Suppressor macrophage treated with lipopolysaccharide for 1 hour (primary cell): ENCODE measurements around the gene DLGAP5.

Experiments used
- DNase-seq, 3 donors: peaks; one replicate each; pipeline ENCODE4 v3.0.0-alpha.2; 2020 to 2022

DLGAP5 gene

DNA sequence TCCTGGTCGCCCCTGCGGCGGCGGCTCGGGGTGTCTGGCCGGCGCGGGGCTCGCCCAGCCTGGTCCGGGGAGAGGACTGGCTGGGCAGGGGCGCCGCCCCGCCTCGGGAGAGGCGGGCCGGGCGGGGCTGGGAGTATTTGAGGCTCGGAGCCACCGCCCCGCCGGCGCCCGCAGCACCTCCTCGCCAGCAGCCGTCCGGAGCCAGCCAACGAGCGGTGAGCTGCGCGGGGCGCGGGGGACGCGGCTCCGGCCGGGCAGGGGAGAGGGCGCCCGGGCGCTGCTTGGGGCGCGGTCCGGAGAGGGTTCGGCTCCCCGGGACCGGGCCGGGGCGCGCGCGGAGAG, 62.3 kb downstream of the DLGAP5 start, which contains the start of gene LGALS3:
TSS of gene LGALS3 (plus strand) at position 167 of the 342 bp plus-strand sequence. CDS start 8,122 bp downstream, outside the sequence.
- DNase-seq = peak; percentile 90 to 97 (median 93)

DNA sequence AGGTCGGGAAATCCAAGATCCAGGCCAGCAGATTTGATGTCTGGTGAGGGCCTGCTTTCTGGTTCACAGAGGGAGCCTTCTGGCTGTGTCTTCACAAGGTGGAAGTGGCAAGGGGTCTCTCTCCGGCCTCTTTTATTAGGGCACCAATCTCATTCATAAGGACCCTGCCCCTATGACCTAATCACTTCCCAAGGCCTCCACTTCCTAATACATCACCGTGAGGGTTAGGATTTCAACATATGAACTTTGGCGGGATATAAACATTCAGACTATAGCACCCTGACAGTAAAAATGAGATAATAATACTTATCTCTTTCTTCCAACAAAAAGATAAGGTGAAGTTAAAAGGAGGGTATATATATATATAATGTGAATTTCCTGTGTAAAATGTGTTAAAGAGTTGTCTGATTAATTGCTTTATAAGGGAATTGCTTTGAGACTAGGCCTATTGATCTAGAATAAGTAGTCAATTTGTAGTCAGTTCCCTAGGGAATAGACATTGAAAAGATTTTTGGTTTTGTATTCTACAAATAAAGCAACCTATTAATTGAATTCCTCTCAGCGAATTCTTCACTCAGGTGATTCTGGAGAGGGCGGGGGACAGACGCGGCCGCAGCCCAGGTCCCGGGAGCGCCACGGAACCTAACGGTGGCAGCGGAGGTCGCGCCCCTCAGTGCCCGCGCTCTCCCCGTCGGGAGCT, 62.8 kb downstream of the DLGAP5 start:
- peak in 2 of 3 donors; percentile 51 to 52 for DNase-seq

DNA sequence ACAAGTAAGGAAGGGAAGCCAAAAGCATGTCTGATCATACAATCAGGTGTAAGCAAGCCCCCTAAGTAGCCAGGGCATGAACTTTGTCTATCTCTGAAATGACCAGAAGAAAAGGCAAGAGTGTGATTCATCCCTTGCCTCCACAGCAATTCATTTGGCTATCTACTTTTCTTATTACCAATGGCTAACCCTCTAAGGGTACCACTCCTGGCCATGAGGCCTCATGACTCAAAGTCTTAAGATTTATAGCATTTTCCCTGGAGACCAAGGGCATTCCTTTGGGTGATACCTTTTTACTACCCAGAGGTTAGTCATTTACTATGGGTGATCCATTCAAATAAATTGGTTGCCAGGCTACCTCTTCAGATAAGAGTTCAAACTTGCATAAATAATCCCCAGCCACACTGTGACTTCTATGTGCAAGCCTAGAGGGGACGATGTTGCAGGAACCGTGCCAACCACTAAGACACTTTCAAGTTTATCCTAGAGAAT, 63.9 kb downstream of the DLGAP5 start:
- DNase-seq = peak in 1 of 3 donors; percentile 47

DNA sequence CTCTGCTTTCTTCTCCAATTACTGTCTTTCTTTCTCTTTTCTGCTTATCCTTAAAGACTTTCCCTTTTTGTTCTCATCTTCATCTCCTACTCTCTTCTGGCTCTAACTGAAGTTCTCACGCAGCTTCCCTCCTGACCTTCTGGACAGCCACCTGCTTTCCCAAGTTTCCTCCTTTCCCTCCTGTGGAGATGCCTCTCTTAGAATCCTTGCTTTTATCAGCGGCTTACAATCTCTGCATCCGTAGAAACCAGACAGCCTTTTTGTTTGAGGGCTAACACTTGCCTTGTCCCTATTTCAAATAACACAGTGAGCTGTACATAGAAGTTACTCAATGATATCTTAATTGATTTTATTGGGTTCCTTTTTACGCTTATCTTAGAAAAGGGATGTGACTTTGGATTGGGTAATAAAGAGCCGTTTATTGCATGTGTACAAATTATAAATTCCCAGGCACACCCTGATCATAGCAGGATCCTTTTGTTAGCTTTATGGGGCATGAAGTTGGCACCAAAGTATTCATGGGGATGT, 64.4 kb downstream of the DLGAP5 start:
- peak in 1 of 3 donors; percentile 56 for DNase-seq

DNA sequence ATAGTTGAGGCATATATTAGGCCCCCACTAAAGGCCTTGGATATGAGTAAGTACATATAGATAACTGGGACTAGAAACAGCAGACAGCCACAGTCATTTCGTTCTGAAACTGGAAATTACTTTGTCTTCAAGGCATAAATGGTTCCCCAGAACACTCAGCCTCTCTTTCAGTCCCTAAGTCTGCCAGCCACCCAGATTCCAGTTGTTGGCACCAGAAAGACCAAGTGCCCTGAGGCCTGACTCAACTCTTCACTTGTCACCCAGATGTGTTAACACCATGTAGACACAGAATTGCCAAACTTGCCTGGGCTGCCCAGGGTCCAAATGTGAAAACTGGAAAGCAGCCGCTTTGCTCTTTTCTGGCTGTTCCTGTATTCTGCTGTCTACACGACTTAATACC, 65.4 kb downstream of the DLGAP5 start:
- DNase-seq = peak in 1 of 3 donors; percentile 56

DNA sequence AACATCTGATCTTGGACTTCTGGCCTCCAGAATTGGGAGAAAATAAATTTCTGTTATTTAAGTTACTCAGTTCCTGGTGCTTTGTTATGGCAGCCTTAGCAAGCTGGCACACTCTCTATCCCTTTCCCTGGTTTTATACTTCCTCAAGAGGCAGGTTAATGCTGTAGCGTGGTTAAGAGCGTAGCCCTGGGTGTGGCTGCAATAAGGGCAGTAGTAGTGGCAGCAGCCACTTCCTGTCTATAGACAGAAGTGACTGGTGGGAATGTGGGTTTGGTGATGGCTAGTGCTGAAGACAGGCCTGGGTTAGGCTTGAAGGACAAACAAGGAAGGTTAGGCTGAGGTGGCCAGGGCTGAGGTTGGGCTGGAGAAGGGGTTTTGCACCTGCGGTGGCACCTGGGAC, 66.0 kb downstream of the DLGAP5 start:
- DNase-seq = peak; percentile 67 to 72 (median 71)

DNA sequence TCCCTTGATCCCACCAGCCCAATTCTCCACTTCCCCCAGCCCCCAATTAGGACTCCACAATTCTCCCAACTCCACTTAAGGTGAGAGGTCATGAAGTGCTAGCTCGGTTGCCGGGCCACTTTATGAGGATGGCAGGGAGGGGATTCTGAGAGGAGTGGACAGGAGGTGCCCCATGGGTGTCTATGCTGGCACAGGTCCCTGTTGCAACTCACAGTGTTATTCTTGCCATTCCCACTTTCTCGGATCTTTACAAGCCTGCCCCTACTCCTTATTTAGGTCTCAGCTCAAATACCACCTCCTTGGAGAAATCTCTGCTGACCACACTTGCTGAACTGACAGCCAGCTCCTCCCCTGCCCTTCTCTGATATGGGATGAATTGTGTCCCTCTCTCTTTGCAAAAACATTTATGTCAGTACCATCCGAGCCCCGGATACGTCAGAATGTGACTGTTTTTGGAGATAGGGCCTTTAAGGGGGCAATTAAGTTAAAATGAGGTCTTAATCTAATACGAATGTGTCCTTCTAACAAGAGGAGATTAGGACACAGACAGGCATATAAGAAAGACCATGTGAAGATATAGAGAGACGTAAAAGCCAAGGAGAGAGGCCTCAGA, 66.5 kb downstream of the DLGAP5 start:
- DNase-seq = no peak

DNA sequence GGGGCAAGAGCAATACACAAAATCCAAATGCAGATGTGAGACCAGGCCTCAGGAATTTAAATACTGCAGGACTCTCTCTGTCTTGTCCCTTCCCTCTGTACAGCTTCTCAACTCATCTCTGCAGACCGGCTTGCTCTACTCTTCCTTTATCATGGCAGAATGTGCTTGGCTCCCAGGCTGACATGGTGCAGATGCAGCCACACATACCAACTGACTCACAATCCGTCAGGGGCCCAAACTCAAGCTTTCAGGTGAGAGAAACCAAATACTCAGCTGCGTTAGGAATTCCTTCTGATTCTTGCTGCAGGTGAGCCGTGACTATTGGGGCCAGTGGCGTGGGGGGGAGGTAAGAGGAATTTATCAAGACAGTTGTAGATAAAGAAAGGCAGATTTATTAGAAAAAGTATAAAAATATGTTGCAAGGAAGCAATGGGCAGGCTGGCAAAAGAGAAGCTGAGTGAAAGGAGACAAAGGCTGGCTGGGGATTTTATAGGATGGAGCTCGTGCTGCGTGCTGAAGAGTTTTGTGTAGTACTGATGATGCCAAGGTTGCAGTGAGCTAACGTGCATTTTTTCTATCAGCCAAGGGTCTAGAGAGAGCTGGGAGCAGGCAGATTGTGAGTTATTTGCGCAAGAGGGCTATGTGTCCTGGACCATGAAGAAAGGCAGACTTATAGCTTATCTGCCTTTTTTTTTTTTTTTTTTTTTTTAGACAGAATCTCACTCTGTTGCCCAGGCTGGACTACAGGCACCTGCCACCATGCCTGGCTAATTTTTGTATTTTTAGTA, 67.3 kb downstream of the DLGAP5 start:
- DNase-seq = no peak

DNA sequence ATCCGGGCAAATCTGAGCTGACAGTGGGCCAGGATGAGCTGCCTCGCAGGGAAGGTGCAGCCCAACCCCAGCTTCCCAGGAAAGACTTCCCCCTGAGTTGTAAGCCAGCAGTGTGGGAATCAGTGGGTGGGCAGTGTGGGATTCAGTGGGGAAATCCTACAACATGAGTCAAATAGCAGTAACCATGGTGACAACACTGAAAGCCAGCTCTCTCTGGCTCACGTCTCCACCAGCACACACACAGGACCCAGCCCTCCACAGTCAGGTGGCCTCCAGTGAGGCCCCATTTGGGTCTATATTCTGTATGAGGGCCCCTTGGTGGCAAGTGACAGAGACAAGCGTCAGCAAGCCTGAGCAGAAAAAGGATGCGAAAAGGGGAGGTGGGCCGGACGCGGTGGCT, 68.3 kb downstream of the DLGAP5 start:
- peak; percentile 89 to 90 (median 89) for DNase-seq

DNA sequence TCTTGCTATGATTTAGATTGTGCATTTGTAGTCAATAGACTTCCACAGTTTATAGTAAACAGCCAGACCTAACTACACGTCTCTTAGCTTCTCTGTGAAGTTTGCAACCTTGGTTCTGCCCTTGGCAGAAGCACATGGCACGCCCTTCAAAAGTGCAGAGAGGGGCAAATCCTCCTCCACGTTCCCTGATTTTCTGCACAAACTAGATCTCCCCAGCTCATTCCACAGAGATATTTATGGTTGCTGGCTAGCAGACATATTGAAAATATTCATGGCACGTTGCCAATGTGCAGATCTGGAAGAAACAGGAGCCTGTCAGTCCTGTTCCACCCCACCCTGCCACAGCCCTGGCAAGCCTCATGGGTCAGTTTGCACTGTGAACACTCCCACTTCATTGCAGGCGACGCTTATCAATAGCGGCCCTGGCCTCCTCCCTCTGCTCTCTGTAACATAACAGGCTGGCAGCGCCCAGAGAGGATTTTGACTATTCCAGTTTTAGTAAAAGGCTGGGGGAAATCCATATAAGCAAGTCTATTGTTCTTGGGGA, 68.9 kb downstream of the DLGAP5 start:
- DNase-seq = no peak

DNA sequence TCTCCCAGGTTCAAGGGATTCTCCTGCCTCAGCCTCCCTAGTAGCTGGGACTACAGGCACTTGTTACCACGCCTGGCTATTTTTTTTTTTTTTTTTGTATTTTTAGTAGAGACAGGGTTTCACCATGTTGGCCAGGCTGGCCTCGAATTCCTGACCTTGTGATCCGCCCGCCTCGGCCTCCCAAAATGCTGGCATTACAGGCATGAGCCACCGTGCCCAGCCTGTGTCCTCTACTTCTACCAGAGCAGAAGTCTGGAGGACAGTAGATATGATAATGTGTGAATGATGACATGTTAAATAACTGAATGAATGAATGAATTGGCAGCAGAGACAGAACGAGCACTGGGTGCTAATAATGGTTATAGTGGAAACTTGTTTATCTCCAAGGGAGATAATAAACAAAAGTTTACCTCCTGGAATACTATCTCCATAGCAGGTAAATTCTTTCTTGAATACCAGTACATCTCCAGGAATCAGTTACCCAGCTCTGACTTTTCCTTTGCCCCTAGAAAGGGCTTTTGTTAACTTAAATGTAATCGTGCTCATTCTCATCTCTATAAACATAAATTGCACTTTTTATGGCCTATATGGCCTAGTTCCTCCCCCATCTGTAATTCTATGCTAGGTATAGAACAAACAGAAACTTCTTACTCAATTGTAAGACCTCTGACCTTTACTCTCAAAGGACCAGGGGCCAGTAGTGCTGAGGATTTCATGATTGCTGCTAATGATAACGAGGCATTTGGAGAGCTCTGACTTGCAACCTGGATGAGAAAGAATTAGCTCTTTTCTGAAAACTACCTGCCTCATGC, 69.6 kb downstream of the DLGAP5 start:
- no peak for DNase-seq

DNA sequence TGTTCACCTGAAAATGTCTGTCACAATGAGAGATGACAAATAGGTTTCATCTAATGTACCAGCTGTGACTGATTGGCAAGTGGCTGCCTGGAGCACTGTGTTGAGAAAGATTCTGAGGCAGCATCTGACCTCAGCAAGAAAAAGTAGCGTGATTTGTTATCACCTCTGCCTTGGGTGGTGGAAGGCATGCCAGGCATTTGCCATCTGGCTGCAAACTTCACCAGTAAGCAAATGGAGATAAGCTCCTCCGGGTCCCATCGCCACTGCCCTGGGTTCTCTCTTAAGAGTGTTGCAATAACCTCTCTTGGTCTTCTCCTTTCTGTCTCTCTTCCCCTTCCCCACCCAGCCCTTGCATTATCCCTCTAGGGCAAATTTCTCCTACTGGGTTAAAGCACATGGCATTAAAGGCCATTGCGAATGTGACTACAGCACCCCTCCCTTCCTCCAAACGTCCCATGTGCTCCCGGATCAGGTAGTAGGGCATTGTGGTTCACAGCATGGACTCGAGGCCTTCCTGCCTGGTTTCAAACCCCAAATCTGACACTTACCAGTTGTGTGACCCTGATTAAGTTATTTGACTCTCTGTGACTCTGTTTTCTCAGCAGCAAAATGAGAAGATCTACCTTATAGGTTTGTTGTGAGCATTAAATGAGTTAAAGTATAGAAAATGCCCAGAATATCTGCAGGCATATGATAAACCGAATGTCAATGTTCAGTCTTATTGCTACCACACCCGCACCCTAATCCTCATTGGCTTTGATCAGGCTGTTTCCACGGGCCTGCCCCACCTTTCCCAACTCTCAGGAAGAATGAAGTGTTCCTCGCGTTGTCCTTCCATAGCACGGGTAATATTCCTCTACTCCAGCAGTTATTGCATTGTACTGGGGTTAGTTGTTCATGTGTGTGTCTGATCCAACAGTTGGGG, 70.6 kb downstream of the DLGAP5 start:
- DNase-seq = peak; percentile 56 to 68 (median 66)

DNA sequence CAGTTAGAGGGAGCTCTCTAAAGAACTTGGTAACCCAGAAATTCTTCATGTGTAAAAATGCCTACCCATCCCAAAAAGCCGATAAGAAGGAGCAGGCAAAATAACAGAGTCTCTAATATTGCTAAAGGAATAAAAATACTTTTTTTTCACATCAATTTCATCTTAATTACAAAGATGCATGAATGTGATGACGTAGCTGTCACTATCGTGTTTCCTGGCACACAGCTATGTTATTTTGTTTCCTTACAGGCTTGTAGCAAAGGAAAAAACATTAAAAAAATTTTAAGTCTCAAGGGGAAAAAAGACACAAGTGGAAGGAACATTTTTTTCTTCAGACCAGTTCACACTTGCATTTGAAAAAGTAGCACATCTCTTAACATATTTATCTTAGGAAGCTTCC, 72.6 kb downstream of the DLGAP5 start:
- no peak for DNase-seq

DNA sequence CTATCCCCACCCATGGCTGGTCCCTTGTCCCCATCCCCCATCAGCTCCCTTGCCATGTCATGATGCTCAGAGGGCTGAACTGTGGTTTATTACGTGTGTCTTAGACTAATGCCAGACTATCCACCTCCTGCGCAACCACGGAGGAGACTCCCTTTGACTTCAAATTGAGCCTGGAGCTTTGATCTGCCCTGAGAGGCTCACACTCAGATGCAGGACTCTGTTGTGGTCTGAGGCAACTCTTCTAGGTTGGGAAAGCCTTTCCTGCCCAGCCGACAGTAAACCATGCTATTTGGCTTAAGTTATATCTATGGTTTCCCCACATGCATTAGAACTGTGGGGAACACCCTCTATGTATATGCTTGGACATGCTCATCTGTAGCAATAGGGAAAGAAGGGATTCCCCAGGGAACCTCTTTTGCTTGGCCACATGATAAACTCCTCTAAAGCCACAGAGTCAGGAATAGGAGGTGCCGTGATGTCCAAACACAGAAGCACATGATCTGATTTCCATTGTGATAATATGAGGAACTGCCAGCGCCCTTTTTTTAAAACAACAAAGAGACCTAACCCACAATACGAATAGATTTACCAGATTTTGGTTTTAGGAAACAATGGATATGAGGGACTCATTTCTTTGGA, 73.5 kb downstream of the DLGAP5 start:
- DNase-seq = peak; percentile 90 to 96 (median 95)

DNA sequence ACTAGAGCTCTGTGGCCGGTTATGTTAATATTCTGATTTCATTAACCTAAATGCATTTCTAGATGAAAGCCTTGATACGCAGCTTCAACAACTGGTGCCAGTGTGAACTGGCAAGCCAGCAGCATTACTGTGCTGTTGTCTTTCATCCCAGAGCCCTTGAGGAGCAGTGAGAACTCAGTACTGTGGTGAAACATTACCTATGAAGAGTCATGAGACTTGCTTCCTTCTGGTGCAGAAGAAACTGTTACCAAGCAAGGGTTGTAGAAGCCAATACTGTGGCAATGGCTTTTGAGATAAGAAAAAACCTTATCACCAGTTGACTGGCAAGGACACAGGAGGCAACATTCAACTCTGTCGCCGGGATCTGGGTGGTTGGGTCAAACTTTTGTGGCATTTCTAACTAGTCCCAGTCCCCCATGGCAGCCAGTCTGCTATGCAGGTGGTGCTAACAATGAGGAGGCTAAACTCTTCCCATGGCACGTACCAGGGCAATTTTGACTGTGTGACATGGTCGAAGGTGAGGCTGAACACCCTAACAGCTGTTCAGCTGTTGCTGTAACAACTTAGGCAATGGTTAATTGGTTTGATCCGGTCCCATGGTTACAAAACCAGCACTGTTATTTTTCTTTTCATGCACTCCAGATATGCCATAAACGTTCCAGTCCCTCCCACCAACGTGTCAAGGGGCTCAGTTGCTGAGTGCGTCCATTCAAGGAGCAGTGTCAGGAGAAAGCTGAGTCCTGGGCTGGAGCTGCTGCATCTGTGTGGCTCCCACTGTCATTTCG, 74.9 kb downstream of the DLGAP5 start:
- no peak for DNase-seq

DNA sequence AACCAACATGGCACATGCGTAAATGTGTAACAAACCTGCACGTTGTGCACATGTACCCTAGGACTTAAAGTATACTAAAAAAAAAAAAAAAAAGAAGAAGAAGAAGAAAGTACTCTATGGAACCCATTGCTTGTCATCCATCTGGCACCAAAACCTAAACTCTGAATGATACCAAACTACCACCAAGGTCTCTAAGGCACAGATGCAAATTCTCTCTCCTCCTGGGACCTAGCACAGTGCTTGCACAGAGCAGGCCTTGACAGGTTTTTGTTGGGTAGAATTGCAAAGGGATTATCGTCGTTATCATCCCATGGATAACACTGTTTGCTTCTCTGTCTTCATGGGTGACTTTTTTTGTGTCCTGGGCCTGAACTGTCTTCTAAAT, 75.5 kb downstream of the DLGAP5 start:
- DNase-seq = no peak

DNA sequence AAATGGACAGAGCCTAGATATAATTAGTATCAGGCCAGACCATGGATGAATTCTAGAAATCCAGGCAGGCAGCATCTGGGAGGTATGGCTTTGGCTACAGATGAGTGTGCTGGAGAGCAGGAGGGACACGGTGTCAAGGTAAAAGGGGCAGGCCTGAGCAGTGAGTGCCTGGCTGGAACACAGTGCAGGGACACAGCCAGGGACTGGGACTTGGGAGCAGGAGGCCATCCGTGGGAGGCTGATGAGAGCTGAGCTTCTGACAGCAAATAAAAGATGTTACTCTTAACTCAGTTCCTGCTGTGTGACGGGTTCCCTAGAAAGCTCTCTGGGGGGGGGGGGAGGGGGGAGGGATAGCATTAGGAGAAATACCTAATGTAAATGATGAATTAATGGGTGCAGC, 75.9 kb downstream of the DLGAP5 start:
- no peak for DNase-seq

DNA sequence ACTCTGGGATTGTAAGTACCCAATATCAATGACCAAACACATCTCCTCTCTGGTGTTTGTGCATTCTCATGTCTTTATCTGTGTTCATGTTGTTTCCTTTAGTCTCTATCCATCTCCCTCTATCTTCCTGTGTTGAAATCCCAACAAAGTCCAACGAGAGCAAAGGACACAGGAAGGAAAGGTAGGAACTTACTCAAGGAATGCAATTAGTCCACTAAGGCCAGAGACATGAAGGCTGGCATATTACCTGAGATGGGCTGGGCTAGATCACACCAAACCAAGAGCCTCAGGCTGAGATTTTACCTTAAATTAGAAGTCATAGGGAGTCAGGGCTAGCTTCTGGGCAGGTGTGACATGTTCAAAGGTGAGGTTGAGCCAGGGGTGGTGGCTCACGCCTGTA, 76.7 kb downstream of the DLGAP5 start:
- no peak for DNase-seq

DNA sequence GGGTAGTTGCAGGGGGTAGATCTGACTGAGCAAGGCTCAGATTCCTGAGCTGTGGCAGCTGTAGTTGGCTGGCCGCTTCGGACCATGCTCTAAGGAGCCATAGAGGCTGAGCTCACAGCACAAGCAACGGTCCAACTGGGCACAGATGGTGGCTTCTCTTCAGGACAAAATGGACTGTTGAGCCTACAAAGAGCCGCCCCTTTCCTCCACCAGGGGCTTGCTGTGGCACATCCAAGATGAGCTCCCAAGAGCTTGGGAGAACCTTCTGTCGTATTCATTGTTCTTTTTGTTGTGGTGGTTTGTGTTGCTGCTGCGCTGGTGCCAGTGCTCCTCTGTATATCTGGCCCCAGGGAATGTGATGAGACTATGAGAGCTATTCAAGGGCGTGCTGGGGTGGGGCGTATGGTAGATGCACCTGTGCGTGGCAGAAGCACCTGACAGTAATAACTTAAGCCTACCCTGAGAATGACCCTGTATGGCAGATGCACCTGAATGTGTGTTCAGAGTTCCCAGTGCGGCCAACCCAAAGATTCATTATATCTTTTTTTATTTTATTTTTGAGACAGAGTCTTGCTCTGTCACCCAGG, 80.2 kb downstream of the DLGAP5 start:
- DNase-seq = no peak
